Upper lobe of right lung (tissue), 1 donor: ENCODE data around the gene SPATS2. TPM values are rescaled to one million over a fixed set of nuclear protein-coding genes. Genes with fewer than 3 reads are reported as not detected.

Experiments used
- ATAC-seq: fragments of 200-7000 bp; cut with Tn5 transposase; one replicate; pipeline ENCODE4 v1.9.1; 2020; ENCODE audit warnings: mild to moderate bottlenecking, moderate library complexity
- DNase-seq: peaks from one replicate; pipeline ENCODE4 v3.0.0-alpha.2; 2020
- H3K27ac ChIP-seq: fragments of 200-600 bp; one replicate; pipeline ENCODE4 v1.8.0; 2022
- H3K27me3 ChIP-seq: fragments of 200-600 bp; one replicate; pipeline ENCODE4 v1.8.0; 2022; ENCODE audit warnings: mild to moderate bottlenecking
- H3K36me3 ChIP-seq: fragments of 200-600 bp; one replicate; pipeline ENCODE4 v1.8.0; 2022
- H3K4me1 ChIP-seq: fragments of 200-600 bp; one replicate; pipeline ENCODE4 v1.8.0; 2022
- H3K4me3 ChIP-seq: fragments of 200-600 bp; one replicate; pipeline ENCODE4 v1.8.0; 2022; ENCODE audit warnings: mild to moderate bottlenecking
- H3K9me3 ChIP-seq: fragments of 200-600 bp; one replicate; pipeline ENCODE4 v1.8.0; 2022
- intact Hi-C: fragments of 100-400 bp; cut with DNase I; formaldehyde crosslinking; loops from one replicate; pipeline ENCODE4 v1.11.0; 2022
- total RNA-seq: library from RNA; stranded (reverse); fragmentation: NEBNext Ultra II Directional; extraction: Animal tissue kit (Norgen Biotek cat#: 25700); gene quantifications from one replicate; pipeline ENCODE4 v1.2.1, GENCODE V29; 2021
- TF ChIP-seq, protein P1 (sequence below): fragments of 200-600 bp; IDR thresholded peaks from one replicate; pipeline ENCODE4 v1.8.0; 2022; ENCODE audit warnings: antibody characterized with exemption
- donor health status: DM: no; HTN: yes; CAD: no; lungs with severe emphysema.

The SPATS2 gene
- total RNA-seq, 1 donor from 2014 or later: 12.6 TPM

- DNase-seq (no peak), ATAC-seq (no peak)
- H3K27me3 ChIP-seq: no peaks in the 10 kb centered on the region
- intact Hi-C loops: no loop called here
- H3K36me3 ChIP-seq: peaks cover 60% of the 10 kb centered on the region
- no peak overlapping the region for H3K4me3 ChIP-seq
- no peaks in the 10 kb centered on the region for H3K9me3 ChIP-seq
- TF ChIP-seq, protein P1, sequence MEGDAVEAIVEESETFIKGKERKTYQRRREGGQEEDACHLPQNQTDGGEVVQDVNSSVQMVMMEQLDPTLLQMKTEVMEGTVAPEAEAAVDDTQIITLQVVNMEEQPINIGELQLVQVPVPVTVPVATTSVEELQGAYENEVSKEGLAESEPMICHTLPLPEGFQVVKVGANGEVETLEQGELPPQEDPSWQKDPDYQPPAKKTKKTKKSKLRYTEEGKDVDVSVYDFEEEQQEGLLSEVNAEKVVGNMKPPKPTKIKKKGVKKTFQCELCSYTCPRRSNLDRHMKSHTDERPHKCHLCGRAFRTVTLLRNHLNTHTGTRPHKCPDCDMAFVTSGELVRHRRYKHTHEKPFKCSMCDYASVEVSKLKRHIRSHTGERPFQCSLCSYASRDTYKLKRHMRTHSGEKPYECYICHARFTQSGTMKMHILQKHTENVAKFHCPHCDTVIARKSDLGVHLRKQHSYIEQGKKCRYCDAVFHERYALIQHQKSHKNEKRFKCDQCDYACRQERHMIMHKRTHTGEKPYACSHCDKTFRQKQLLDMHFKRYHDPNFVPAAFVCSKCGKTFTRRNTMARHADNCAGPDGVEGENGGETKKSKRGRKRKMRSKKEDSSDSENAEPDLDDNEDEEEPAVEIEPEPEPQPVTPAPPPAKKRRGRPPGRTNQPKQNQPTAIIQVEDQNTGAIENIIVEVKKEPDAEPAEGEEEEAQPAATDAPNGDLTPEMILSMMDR: no peak
- peaks cover 8% of the 10 kb centered on the region for H3K4me1 ChIP-seq
- no peak overlapping the region for H3K27ac ChIP-seq
Observed at GRCh38 chr12:49563951-49564685, 196.9 kb downstream of the SPATS2 start.

DNA sequence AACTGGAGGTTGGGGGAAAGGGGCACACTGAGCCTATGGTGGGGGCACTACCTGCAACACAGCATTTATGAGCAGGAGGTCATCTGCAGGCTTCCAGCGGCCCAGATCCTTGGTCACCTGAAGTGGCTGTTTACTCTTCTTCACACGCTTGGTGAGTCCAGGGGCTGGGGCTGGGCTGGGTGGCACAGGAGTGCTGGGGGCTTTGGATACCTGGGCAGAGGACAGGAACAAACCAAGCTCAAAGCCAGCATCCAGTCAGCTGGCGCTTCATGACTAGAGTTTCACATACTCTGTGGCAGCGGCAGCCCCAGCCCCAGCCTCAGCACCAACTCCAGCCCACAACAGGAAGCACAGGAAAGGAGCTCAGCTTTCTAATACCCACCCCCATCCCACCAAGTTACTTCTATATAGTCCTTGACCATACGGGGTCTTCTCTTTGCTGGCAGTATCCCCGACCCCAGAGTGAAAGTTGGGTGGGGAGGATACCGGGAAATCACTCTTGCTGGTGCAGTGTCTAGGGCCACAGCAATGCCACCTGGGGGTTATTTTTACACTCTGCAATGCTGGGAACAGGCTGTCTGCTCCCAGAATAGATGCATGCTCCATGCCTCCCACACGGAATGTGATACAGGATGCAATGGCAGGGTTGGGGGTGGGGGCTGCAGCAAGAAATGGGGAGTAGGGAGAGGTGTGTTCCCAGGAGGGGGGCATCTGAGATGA lies 197.6 kb downstream of the SPATS2 start:
- intact Hi-C loops: no loop called here

GRCh38 chr12:49565406-49566265 lies 198.4 kb downstream of the SPATS2 start:
- H3K4me3 ChIP-seq: no peak overlapping the region
- TF ChIP-seq, protein P1: no peak
- DNase-seq (no peak), ATAC-seq (no peak)
- H3K36me3 ChIP-seq: peaks cover 45% of the 10 kb centered on the region
- H3K9me3 ChIP-seq: no peaks in the 10 kb centered on the region
- no peak overlapping the region for H3K27ac ChIP-seq
- peaks cover 8% of the 10 kb centered on the region for H3K4me1 ChIP-seq
- intact Hi-C loops: no loop called here
- H3K27me3 ChIP-seq: no peaks in the 10 kb centered on the region

More for the DNA sequence above, 197.6 kb downstream of the SPATS2 start:
- no peaks in the 10 kb centered on the region for H3K9me3 ChIP-seq
- TF ChIP-seq, protein P1: no peak
- H3K27me3 ChIP-seq: no peaks in the 10 kb centered on the region
- DNase-seq: no peak
- H3K4me1 ChIP-seq: peaks cover 8% of the 10 kb centered on the region
- H3K36me3 ChIP-seq: peaks cover 53% of the 10 kb centered on the region
- ATAC-seq: no peak
- no peak overlapping the region for H3K4me3 ChIP-seq
- H3K27ac ChIP-seq: no peak overlapping the region

GRCh38 chr12:49566361-49566760 lies 199.1 kb downstream of the SPATS2 start:
- intact Hi-C loops: no loop called here
- Histone ChIP-seq H3K4me3 (no peak overlapping the region), H3K4me1 (peaks cover 8% of the 10 kb centered on the region), H3K27ac (no peak overlapping the region), H3K27me3 (no peaks in the 10 kb centered on the region), H3K9me3 (no peaks in the 10 kb centered on the region), H3K36me3 (peaks cover 38% of the 10 kb centered on the region)
- ATAC-seq: no peak
- DNase-seq: peak; percentile 51
- TF ChIP-seq, protein P1: no peak

- H3K9me3 ChIP-seq: no peaks in the 10 kb centered on the region
- ATAC-seq (peak; percentile 2), DNase-seq (no peak)
- H3K36me3 ChIP-seq: peaks cover 29% of the 10 kb centered on the region
- no peaks in the 10 kb centered on the region for H3K27me3 ChIP-seq
- peak overlapping the region; percentile 74 for H3K4me3 ChIP-seq
- peaks cover 8% of the 10 kb centered on the region for H3K4me1 ChIP-seq
- H3K27ac ChIP-seq: peak overlapping the region; percentile 95
- intact Hi-C loops: no loop called here
- TF ChIP-seq, protein P1: no peak
Observed at GRCh38 chr12:49567302-49567610, 200.0 kb downstream of the SPATS2 start.
